GM21529 (cell line): ENCODE results near the gene PTPRD.
"Not testable (repeated sequence)": the region's sequence is repeated elsewhere in the genome, so short reads cannot be mapped to it uniquely, and the experiment has no call there.

ENCODE experiments used
- ATAC-seq: cut with Tn5 transposase; IDR thresholded peaks from one replicate; pipeline ENCODE4 v1.9.1; 2021; ENCODE audit not compliant: unreplicated experiment

PTPRD gene

DNA sequence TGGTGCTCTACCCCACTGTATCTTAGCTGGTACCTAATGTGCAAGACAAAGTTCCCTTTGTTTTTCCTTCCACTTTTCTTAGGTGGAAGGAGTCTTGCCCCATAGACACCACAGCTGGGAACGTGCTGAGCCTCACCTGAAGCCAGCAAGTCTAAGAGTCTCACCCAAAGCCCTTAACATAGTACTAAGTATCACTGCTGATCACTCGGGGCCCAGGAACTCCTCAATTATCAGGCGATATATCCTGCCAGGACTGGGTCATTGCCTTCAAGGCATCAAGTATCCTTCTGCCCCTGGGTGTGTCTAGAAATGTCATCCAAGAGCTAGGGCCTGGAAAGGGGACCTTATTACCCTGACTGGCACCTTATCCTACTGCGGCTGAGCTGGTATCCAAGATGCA lies 123.9 kb downstream of the PTPRD start:
- no peak for ATAC-seq

DNA sequence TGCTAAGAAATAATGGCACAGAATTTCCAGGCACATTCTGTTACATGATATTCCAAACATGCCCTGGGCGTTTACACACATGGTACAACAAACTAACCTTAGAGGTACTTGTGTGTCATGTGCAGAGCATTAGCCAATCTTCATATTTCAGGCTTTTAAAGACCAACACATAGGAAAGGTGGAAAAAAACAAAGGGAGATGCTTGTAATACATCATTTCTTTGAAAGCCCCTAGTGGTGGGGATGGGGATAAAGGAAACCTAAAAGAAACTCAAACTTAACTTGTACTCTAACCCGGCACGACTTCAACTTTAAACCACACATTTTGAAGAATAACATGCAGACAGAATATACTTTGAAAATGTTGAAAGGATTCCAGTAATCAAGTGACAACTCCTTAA lies 133.6 kb downstream of the PTPRD start:
- ATAC-seq: no peak

DNA sequence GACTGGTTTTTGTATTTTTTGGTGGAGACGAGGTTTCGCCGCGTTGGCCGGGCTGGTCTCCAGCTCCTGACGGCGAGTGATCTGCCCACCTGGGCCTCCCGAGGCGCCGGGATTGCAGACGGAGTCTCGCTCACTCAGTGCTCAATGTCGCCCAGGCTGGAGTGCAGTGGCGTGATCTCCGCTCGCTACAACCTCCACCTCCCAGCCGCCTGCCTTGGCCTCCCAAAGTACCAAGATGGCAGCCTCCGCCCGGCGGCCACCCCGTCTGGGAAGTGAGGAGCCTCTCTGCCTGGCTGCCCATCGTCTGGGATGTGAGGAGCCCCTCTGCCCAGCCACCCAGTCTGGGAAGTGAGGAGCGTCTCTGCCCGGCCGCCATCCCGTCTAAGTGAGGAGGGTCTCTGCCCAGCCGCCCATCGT lies 163.6 kb downstream of the PTPRD start:
- not testable (repeated sequence) for ATAC-seq

DNA sequence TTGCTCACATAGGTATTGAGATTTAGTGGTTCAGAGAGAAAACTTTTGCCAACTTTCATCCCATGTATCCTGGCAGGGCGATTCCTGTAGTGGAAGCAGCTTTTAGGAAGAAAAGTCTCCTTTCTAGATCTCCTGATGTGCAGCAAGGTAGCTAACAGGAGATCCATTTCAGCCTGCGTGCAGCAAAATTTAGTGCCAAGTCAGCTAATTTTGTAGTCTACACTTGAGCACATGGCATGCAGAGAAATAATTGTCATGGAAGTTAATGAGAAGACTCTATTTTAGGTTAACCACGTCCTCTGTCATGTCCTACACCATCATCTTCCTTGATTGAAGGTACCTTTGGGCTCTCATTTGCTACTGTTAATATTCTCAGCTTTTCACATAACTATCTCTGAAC lies 165.8 kb downstream of the PTPRD start:
- ATAC-seq: no peak

DNA sequence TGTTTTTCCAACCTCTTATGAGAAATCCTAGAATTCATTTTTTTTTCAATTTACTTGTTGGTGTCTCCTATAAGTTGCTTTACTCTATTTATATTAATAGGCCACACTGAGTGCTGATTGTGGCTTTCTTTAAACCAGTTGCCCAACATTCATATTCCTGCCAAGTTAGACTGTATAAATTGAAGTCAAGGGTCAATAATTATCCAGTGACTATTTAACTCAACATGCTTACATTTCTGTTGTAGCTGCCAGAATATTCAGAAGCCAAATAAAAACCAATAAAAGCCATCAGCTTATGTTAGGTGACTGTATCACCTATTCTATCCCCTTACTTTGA lies 169.0 kb downstream of the PTPRD start:
- no peak for ATAC-seq

DNA sequence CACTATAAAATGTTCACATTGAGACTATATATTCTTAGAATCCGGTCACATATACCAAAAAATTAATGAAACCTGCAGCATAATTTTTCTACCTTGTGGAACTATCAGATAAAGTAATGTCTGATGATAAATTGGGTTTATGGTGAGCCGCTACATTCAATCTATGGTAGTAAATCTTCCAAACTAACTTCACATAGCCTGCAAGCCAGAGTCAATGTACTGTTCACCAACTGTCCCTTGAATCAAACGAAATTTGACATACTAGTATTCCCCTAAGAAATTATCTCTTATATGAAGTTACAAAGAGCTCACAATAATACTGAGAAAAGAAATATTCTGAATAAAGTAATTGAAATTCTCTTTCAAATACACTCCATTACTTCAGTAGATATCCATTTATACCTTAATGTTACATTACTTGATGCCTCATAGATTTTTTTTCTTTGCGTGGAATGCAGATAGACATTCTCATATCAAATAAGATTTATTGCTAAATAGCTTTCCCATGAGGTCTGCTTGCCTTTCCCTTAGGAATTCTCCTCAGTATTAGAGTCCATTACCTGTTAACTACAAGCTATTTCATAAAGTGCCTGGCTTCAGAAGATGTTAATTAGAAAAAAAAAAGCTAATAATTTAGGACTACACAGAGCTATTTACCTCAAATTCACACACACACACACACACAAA lies 169.5 kb downstream of the PTPRD start:
- ATAC-seq: no peak

DNA sequence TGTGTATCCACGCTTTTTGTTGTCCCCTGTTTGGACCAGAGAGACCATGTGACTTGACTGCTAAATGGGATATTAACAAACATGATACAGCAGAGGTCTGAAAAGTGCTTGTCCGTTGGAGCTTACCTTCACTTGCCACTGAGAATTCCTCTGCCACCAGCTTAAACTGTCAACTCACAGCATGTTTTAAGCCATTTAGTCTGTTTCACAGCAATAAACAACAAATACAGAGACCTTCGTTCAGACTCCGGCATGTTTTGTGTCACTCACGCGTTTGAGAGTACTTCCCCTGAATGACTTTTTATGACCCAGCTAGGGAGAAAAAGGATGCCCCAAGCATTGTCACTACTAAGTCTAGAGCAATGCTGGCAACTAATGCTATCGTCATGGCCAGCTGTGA lies 173.8 kb downstream of the PTPRD start:
- ATAC-seq: no peak

DNA sequence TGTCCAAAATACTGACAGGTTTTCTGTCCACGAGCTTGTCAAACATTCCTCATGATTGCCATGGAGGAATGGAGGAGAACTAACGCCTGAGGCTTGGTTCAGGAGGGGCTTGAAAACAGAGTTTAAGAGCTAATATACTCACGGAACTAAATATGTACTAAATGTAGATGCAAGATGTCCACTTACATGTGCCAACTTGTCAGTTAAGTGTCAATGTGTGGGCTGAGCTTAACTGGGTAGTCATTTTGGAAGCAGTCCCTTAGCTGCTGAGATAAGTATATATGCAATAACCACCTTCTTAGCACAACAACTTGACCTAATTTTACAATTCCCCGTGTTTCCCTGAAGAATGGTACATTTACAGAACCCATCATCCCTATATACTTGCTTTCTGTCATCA lies 176.0 kb downstream of the PTPRD start:
- ATAC-seq: no peak

DNA sequence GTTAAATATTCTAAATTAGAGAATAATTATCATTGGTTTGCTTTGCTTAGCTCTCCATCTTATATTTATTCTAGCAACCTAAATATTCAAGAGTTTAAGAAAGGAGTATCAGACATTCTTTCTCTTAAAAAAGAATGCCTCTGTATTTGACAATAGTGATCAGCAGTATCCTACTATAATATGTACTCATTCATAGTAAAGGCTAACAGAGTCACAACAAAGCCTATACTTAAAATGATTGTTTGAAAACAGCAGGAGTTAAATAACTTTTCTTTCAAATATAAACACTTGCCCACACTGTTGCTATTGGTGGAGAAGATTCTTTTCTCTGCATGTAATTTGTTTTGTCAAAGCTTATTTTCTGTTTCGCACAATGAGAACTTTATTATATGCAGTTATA lies 178.4 kb downstream of the PTPRD start:
- no peak for ATAC-seq

DNA sequence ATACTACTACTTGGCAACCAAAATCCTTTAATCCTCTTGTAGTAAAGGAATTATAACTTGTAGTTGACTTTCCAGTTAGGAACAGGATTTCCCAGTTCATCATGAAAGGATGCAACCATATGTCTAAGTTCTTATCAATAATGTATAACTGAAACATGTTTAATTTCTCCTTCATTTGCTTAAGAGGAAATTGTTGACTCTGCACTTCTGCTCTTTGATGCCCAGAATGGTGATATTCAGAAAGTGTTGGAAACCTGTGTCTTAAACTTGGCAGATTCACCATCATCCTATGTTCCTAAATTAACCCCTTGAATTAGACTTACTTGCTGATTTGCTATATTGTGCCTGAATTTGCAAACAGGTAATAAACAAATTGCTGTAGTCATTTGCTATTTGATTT lies 201.5 kb downstream of the PTPRD start:
- no peak for ATAC-seq

DNA sequence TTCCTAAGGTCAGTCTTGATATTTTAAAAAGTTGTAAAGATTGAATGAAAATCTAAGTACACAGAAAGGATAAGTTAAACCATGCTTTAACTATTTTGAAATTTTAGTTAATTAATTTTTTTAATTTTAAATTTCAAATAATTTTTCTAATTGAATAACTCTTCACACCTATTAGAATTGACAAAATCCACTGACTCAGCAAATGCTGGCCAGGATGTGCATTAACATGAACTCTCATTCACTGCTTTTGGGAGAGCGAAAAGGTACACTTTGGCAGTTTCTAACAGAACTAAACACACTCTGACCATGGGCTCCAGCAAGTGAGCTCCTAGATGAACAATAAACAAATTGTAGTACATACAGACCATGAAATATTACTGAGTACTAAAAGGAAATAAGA lies 209.5 kb downstream of the PTPRD start:
- ATAC-seq: no peak

DNA sequence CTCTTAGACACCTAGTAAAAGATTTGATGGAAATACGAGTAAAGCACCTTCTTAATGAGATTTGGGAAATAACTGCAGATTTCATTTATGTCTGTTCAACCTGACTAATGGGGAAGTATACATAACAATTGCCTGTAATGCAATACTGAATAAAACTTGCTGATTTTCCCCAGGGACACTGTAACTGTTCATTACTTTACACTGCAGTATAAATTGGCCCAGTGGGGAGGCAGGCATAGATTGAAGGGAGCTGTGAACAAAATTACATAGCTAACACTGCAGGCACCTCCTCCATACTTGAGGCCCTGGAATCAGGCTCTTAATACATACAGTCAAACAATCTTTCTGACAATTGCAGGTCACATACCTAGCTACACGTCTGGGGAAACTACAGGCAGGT lies 216.2 kb downstream of the PTPRD start:
- no peak for ATAC-seq

DNA sequence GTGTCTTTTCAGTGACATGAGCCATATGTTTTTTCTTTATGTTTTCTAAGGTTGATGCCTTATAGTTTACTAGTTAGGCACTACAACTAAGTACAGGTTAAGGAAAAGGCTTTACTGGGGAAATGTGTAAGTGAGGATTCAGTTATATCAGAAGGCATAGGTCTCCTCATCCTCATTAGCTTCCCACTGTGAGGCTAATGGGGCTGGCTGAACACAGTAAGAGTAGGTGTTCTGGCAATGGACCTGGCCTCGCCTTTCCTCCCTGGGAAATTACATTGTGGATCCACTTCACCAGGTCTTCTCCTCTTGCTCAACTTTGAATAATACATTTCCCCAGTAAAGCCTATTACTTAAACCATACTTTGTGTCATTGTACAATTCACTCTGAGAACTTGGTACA lies 225.5 kb downstream of the PTPRD start:
- no peak for ATAC-seq

DNA sequence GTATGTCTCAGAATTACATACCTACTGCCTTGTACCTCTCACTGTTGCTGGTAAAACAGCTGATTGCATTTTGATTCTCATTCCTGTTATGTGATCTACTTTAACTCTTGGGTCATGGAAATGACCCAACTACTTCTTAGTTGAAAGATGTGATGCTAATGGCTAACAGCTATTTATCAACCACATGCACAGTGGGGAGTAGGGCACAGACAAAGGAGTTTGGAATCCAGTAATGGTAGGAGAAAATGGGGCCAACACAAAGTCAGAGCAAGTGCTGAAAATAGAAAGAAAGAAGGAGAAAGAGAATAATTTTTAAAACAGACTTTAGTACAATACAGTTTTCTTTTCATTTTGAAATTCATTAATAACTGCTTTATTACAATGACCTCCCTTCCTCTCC lies 241.0 kb downstream of the PTPRD start:
- no peak for ATAC-seq

DNA sequence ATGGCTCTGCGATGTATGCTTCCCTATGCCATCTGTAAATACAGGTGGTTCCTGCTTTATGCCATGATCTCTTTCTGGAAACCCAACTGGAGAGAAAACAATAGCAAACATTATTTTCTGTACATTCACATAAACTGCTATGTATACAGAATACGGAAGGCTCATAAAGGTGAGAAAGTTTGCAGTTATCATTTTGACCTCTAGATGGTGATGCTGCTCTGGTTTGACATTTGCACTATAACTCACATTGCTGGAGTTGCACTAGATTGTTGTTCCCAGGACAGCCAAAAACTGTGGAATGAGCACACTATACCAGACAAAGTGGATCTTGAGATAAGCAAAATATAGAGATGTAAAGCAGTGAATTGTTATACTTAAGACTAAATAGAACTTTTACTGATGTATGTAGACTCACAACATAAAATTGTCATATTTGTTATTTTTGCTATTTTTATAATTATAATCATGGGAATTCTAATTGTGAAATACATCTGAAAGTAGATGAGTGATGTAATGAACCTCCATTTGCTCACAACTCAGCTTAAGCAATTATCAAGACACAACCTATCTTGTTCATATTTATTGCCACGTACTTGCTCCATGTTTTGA lies 246.5 kb downstream of the PTPRD start:
- ATAC-seq: peak; percentile 91

DNA sequence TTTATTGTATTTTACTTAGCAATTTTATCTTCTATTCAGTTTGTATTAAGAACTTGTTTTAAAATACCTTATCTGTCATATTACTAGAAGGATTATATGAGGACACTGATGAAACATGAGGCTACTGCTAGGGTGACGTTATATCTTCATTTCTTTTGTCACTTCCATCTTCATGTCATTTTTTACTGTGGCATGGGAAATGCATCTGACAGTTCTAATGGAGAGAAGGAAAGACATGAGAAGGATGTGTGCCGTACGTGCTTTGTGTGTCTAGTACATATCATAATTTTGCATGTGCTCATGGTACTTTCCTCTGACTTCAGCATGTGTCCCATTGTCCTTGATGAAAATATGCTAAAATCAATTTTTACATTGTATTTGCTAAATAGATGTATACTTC lies 258.2 kb downstream of the PTPRD start:
- ATAC-seq: no peak

DNA sequence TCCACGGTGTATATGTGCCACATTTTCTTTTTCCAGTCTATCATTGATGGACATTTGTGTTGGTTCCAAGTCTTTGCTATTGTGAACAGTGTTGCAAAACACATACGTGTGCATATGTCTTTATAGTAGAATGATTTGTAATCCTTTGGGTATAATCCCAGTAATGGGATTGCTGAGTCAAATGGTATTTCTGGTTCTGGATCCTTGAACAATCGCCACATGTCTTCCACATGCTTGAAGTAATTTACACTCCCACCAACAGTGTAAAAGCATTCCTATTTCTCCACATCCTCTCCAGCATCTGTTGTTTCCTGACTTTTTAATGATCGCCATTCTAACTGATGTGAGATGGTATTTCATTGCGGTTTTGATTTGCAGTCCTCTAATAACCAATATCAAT lies 267.2 kb downstream of the PTPRD start:
- ATAC-seq: not testable (repeated sequence)

DNA sequence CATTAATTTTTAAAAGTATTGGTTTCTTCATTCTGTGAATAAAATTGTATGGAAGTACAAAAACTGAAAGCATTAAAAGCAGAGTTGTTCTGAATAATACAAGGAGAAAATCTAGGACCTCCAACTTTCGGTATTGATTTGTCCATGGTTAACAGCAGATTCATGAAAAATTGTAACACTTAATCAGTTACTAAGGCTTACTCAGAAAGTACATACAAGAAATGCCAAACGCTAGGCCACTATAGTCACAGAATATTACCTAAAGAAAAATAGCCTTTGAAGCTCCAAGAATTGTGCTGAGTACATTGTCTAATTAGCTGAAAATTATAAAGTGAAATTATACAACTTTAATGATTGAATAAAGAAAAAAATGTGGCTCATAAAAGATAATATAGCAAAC lies 271.7 kb downstream of the PTPRD start:
- ATAC-seq: no peak

DNA sequence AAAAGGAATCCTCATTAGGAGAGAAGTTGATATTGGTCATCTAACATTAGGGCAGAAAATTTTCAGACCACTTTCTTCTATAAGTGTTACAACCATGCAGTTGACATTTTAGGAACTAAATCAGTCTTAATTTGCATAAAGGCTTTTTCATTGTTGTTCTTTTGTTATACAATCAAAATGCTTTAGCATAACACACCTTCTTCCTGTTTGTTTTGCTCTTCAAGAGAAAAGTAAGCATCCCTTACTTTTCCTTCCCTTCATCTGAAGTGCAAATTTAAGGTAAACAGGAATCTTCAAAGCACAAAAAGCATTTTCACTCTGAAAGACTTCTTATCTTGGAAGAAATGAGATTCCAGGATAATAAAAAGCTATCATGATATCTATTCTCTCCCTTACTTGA lies 273.6 kb downstream of the PTPRD start:
- ATAC-seq: no peak

DNA sequence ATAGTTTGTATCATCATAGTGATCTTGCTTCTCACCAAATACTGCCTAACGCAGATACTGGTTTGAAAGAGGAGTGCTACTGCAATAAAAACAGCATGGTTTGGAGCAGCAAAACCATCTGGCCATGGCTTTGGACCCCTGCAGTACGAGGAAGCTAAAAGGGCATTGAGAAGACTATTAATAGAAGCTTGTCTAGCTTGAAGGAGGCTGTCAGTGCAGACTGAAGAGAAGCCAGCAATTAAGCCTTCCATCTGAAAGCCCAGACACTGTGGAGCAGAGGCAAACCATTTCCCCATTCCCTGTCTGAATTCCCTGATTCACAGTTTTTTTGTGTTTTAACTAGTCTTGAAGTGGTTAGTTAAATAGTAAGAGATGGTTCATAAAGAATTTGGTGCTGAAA lies 281.6 kb downstream of the PTPRD start:
- no peak for ATAC-seq

DNA sequence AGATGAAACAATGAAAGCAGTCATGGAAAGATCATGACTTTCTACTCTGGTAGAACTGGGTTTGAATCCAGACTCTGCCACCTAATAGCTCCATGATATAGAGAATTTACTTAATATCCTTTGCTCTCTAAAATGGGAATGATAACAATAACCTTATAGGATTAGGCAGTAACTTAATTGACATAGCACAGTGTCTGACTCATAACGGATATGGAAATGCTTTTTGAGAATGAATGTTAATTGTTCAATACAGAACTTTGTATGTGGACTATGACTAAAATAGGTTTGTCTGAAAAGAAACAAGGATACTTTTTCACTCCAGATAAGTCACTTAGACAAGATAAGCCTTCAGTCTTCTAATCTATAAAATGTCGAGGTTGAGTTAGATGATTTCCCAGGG lies 330.7 kb downstream of the PTPRD start:
- ATAC-seq: no peak

DNA sequence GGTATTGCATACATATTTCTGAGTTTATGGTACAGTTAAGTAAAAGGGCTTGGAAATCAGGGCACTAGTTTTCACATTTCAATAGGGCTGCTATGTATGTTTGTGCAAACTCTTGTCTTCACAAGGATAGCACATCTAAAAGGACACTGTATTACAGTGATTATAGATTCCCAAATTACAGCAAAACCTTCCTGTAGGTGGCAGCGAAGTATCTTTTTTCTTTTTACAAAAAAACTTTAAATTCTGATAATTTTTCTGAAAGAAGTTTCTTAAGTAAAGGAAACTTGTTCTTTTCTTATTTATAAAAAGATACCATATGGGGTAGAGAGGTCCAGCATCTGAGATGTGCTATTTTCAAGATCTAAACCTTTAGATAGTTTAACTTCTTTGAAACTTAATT lies 337.8 kb downstream of the PTPRD start:
- no peak for ATAC-seq

DNA sequence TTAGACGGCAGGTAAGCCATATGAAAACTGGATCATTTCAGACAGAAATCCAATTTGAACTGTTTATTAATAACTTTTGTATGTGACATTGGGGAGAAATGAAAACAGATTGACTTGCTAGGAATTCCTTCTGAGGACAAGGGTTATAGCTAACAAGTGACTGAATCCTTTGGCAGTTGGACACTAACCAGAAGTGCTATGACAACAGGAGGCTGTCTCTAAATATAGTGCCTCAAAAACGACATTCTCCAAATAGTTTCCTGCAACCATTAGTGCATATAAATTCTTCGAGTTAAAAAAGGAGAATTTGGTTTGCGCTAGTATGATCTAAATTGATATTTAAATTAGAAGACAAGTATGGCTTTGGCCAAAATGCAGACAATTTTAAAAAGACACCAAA lies 338.6 kb downstream of the PTPRD start:
- no peak for ATAC-seq
